ENCODE measurements around the gene KBTBD6.

KBTBD6 gene

DNA sequence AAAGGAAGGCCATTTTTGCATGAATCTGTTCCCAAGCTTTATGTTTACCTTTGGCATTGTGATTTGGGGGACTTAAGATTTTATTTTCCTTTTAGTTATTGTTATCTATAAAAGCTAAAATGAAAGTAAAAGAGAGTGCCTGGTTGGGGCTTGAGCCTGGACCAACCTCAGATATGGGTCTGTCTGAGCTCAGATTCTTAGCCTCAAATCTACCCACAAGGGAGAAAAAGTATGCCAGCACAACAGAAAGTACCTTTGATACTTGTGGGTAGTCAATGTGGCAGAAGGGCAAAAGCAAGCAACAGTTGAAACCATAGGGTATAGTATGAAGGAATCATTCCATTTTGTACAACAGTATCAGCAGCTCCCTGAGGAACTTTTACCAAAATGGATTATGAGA is 26.6 kb upstream of the KBTBD6 start:
- TF ChIP-seq, protein P1, sequence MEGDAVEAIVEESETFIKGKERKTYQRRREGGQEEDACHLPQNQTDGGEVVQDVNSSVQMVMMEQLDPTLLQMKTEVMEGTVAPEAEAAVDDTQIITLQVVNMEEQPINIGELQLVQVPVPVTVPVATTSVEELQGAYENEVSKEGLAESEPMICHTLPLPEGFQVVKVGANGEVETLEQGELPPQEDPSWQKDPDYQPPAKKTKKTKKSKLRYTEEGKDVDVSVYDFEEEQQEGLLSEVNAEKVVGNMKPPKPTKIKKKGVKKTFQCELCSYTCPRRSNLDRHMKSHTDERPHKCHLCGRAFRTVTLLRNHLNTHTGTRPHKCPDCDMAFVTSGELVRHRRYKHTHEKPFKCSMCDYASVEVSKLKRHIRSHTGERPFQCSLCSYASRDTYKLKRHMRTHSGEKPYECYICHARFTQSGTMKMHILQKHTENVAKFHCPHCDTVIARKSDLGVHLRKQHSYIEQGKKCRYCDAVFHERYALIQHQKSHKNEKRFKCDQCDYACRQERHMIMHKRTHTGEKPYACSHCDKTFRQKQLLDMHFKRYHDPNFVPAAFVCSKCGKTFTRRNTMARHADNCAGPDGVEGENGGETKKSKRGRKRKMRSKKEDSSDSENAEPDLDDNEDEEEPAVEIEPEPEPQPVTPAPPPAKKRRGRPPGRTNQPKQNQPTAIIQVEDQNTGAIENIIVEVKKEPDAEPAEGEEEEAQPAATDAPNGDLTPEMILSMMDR (IDR thresholded peaks at IDR 0.05; ENCODE audit: extremely low read depth, missing control alignments), result no peak
- DNase-seq (ENCODE audit: low spot score), result no peak

GRCh38 chr13:41157048-41157717 is 24.6 kb upstream of the KBTBD6 start:
- TF ChIP-seq, protein P1 (IDR thresholded peaks at IDR 0.05; ENCODE audit: extremely low read depth, missing control alignments), result no peak
- no peak for DNase-seq (ENCODE audit: low spot score)

- no peak for DNase-seq (ENCODE audit: low spot score)
- TF ChIP-seq, protein P1 (IDR thresholded peaks at IDR 0.05; ENCODE audit: extremely low read depth, missing control alignments), result no peak
Observed at GRCh38 chr13:41156620-41157019, 24.0 kb upstream of the KBTBD6 start.

DNA sequence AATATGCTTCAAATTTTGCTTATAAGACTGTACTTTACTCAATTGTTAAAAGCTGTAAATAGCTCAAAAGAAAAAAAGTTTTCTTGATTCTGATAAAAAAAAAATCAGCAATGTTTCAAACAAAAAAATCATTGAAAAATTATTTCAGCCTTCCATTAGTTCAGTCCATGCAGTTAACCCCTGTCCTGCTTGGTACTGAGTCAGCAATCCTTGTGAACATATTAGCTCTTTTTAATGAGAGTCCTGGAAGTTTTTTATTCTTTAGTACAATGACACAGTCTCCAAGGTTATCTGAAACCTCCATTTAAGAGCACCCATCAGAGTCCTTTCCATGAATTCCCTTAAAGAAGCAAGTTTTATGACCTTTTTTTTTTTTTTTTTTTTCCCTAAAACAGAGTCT is 21.4 kb upstream of the KBTBD6 start:
- no peak for DNase-seq (ENCODE audit: low spot score)
- TF ChIP-seq, protein P1 (IDR thresholded peaks at IDR 0.05; ENCODE audit: extremely low read depth, missing control alignments), result no peak

- TF ChIP-seq, protein P1 (IDR thresholded peaks at IDR 0.05; ENCODE audit: extremely low read depth, missing control alignments), result no peak
- no peak for DNase-seq (ENCODE audit: low spot score)
Observed at GRCh38 chr13:41152005-41152404, 19.4 kb upstream of the KBTBD6 start.

DNA sequence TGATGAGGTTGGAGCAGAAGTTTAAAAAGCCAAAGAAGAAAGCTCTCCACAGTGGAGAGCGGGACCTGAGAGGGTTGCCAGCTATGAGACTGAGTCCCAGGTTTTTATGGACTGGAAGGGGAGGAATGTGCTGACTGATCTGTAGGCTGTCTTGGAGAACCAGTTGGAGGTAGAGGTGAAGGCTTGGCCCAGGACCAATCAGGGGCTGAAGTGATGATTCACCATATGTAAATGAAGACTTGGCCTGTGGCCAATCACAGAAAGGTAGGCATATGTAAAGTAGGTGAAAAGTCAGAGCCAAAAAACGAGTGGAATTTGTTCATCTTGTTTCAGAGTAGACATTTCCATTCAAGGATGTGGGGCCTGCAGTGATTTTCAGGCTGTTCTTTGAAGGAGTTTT is 17.5 kb upstream of the KBTBD6 start:
- DNase-seq (ENCODE audit: low spot score), result no peak
- TF ChIP-seq, protein P1 (IDR thresholded peaks at IDR 0.05; ENCODE audit: extremely low read depth, missing control alignments), result no peak

GRCh38 chr13:41148419-41149283 is 16.0 kb upstream of the KBTBD6 start:
- TF ChIP-seq, protein P1 (IDR thresholded peaks at IDR 0.05; ENCODE audit: extremely low read depth, missing control alignments), result no peak
- DNase-seq (ENCODE audit: low spot score), result no peak
